ENCODE results near the gene DYRK3.

The DYRK3 gene

GRCh38 chr1:206655471-206655882, 20.1 kb downstream of the DYRK3 start:
- ChIA-PET CTCF (interaction anchor here (0.9 to 2.8 kb wide), 4 partner anchors 9 to 165 kb away, joined by 3 to 11 read pairs (median 5); partner anchors contain the start of gene DYRK3), POLR2A (ENCODE audit: low non-redundant PET) (interaction anchor here (0.5 kb wide), 1 partner anchor 254 kb away, joined by 10 read pairs; no protein-coding TSS in a partner anchor)
- H3K27ac ChIP-seq = no peak overlapping the region
- TF ChIP-seq CTCF (conservative IDR thresholded peaks at IDR 0.05; ENCODE audit: low read depth) = no peak
- no peak for DNase-seq (ENCODE audit: low spot score)

- no peak overlapping the region for H3K27ac ChIP-seq
- no peak for DNase-seq (ENCODE audit: low spot score)
- CTCF ChIA-PET = no interaction called here
- TF ChIP-seq CTCF (conservative IDR thresholded peaks at IDR 0.05; ENCODE audit: low read depth) = no peak
- POLR2A ChIA-PET (ENCODE audit: low non-redundant PET) = no interaction called here
These were observed 21.6 kb downstream of the DYRK3 start for GRCh38 chr1:206656936-206657335.

DNA sequence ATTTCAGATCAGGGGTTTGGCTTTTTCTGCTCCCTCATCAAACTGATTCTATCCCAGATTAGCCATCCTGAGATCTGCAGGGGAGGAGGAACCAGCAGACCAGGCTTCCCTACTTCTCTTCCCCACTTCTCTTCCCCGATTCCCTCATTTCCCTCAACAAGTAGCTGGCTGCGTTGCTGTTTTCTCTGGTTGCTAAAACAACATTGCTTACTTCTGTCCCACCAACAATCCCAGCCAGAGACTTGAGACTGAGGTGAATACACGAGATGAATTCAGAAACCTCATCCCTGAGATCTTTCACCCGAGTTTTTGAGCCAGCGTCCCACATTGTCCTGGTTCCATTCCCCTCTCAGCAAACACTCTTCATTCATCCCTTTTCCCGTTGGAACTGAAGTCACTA, 22.4 kb downstream of the DYRK3 start:
- no peak overlapping the region for H3K27ac ChIP-seq
- ChIA-PET POLR2A (ENCODE audit: low non-redundant PET) (no interaction called here), CTCF (interaction anchor here (0.7 to 1.6 kb wide), 5 partner anchors 10 to 168 kb away, joined by 3 to 5 read pairs (median 4); partner anchors contain the start of gene EIF2D)
- TF ChIP-seq CTCF (conservative IDR thresholded peaks at IDR 0.05; ENCODE audit: low read depth) = no peak
- DNase-seq (ENCODE audit: low spot score) = no peak

DNA sequence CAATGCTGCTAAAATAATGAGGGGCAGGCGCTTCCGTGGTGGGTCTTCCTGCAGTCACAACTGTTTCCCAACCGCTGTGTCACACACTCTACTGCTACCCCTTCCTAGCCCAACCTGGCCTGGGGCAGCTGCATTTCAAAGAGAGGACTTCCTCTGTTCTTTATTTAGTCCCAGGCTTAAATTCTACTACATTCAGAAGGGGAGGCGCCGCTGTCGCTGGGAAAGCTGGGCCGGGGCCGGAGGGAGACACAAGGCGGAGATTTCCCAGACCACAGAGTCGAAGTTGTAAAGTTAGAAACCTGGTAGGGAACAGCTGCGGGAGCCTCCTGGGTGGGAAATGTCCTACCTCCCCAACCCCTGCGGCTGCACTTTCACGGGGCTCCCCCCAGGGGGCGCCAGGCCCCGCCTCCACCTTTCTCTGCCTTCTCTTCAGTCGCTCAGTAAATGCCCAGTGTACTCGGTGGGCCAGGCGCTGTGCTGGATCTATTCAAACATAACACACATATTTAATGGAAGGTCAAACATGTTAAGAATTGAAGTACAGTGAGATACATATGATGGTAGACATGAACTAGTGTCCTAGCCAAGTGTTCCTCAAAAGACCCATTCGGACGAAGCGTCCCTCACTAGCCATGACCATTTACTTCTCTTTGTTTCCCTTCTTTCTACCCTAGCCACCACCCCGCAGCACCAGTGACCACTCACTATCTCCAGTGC, 23.1 kb downstream of the DYRK3 start:
- peak; percentile 45 for DNase-seq (ENCODE audit: low spot score)
- CTCF ChIA-PET = interaction anchor here (0.6 to 1.6 kb wide), 7 partner anchors 11 to 169 kb away, joined by 3 to 5 read pairs (median 3); partner anchors contain the start of gene EIF2D
- no peak overlapping the region for H3K27ac ChIP-seq
- POLR2A ChIA-PET (ENCODE audit: low non-redundant PET) = no interaction called here
- TF ChIP-seq CTCF (conservative IDR thresholded peaks at IDR 0.05; ENCODE audit: low read depth) = peak; percentile 38

GRCh38 chr1:206658981-206659273, 23.6 kb downstream of the DYRK3 start:
- no peak overlapping the region for H3K27ac ChIP-seq
- no peak for TF ChIP-seq CTCF (conservative IDR thresholded peaks at IDR 0.05; ENCODE audit: low read depth)
- ChIA-PET POLR2A (ENCODE audit: low non-redundant PET) (no interaction called here), CTCF (interaction anchor here (0.6 to 1.6 kb wide), 4 partner anchors 47 to 169 kb away, joined by 3 to 5 read pairs (median 4); partner anchors contain the start of gene EIF2D)
- DNase-seq (ENCODE audit: low spot score) = no peak

GRCh38 chr1:206660136-206660535, 24.8 kb downstream of the DYRK3 start:
- ChIA-PET POLR2A (ENCODE audit: low non-redundant PET) (interaction anchor here (0.6 to 1.0 kb wide), 2 partner anchors 25 to 28 kb away, joined by 3 read pairs; partner anchors contain the start of gene DYRK3), CTCF (interaction anchor here (0.5 to 0.6 kb wide), 6 partner anchors 14 to 157 kb away, joined by 3 read pairs; no protein-coding TSS in a partner anchor)
- H3K27ac ChIP-seq = no peak overlapping the region
- no peak for DNase-seq (ENCODE audit: low spot score)
- no peak for TF ChIP-seq CTCF (conservative IDR thresholded peaks at IDR 0.05; ENCODE audit: low read depth)

Data from RWPE1 (cell line).